Neural cell (in vitro differentiated cells): ENCODE data around the gene NUP50. TPM values are rescaled to one million over a fixed set of nuclear protein-coding genes. Genes with fewer than 3 reads are reported as not detected.

ENCODE experiments used
- H2AFZ ChIP-seq: fragments of 200-600, 300-800 bp; sonication (generic), shearing (Covaris generic); 2 replicates; pipeline ENCODE4 v1.6.0; 2014; ENCODE audit warnings: low read depth, mild to moderate bottlenecking, antibody characterized with exemption, low read length, moderate library complexity
- H3F3A ChIP-seq: fragments of 200-600 bp; shearing (Covaris generic); 2 replicates; pipeline ENCODE4 v1.6.1; 2016; ENCODE audit warnings: mild to moderate bottlenecking, moderate library complexity, mixed read lengths, antibody characterized with exemption, low read length; ENCODE audit not compliant: insufficient read depth, poor library complexity, severe bottlenecking
- H3K27ac ChIP-seq: fragments of 200-600, 300-800 bp; sonication (generic), shearing (Covaris generic); 2 replicates; pipeline ENCODE4 v1.5.1; 2014; ENCODE audit warnings: mild to moderate bottlenecking, low read length, moderate library complexity
- H3K27me3 ChIP-seq: fragments of 300-800, 200-600 bp; sonication (generic), shearing (Covaris generic); 2 replicates; pipeline ENCODE4 v1.6.0; 2014; ENCODE audit warnings: mild to moderate bottlenecking, low read depth, low read length, moderate library complexity; ENCODE audit not compliant: insufficient read depth
- H3K36me3 ChIP-seq: fragments of 300-800, 200-600 bp; sonication (generic), shearing (Covaris generic); 2 replicates; pipeline ENCODE4 v1.5.1; 2014; ENCODE audit warnings: mild to moderate bottlenecking, antibody characterized with exemption, low read length, moderate library complexity; ENCODE audit not compliant: insufficient read depth
- H3K4me2 ChIP-seq: fragments of 300-800, 200-600 bp; sonication (generic), shearing (Covaris generic); 2 replicates; pipeline ENCODE4 v1.6.0; 2014; ENCODE audit warnings: mild to moderate bottlenecking, low read length
- H3K4me3 ChIP-seq: fragments of 300-800, 200-600 bp; sonication (generic), shearing (Covaris generic); 2 replicates; pipeline ENCODE4 v1.5.1; 2014; ENCODE audit warnings: mild to moderate bottlenecking, low read length, moderate library complexity
- H3K79me2 ChIP-seq: fragments of 200-600 bp; shearing (Covaris generic); replicated peaks from 2 replicates; pipeline ENCODE4 v1.6.0; 2014; ENCODE audit warnings: mild to moderate bottlenecking, low read length, moderate library complexity; ENCODE audit not compliant: insufficient read depth
- H3K9ac ChIP-seq: fragments of 300-800, 200-600 bp; sonication (generic), shearing (Covaris generic); 2 replicates; pipeline ENCODE4 v1.6.1; 2016; ENCODE audit warnings: mild to moderate bottlenecking, low read length, mixed read lengths
- H3K9me2 ChIP-seq: fragments of 200-600 bp; shearing (Covaris generic); 2 replicates; pipeline ENCODE4 v1.6.1; 2016; ENCODE audit warnings: mild to moderate bottlenecking, low read length, mixed read lengths; ENCODE audit not compliant: insufficient read depth
- H3K9me3 ChIP-seq: fragments of 200-600, 300-800 bp; sonication (generic), shearing (Covaris generic); 2 replicates; pipeline ENCODE4 v1.6.1; 2016; ENCODE audit warnings: mild to moderate bottlenecking, mixed run types, low read length, moderate library complexity, mixed read lengths
- H4K20me1 ChIP-seq: fragments of 200-600 bp; shearing (Covaris generic); 2 replicates; pipeline ENCODE4 v1.6.1; 2016; ENCODE audit warnings: mild to moderate bottlenecking, mixed run types; ENCODE audit not compliant: insufficient read depth
- CTCF ChIP-seq: fragments of 450-650 bp; IDR thresholded peaks from 2 replicates; pipeline ENCODE4 v1.5.1; 2014; ENCODE audit warnings: antibody characterized with exemption, mild to moderate bottlenecking, moderate library complexity; ENCODE audit not compliant: poor library complexity, severe bottlenecking
- EP300 ChIP-seq: fragments of 450-650 bp; conservative IDR thresholded peaks from 2 replicates; pipeline ENCODE4 v1.6.1; 2014; ENCODE audit warnings: antibody characterized with exemption, mild to moderate bottlenecking, moderate library complexity; ENCODE audit not compliant: poor library complexity, severe bottlenecking
- EZH2 ChIP-seq: fragments of 200-600, 300-800 bp; shearing (Covaris generic), sonication (generic); IDR thresholded peaks from 2 replicates; pipeline ENCODE4 v1.6.1; 2014; ENCODE audit warnings: antibody characterized with exemption, low read length, borderline replicate concordance, mild to moderate bottlenecking; ENCODE audit not compliant: insufficient read depth, poor library complexity, severe bottlenecking
- MXI1 ChIP-seq: fragments of 450-650 bp; conservative IDR thresholded peaks from 2 replicates; pipeline ENCODE4 v1.6.1; 2014; ENCODE audit warnings: antibody characterized with exemption, mild to moderate bottlenecking; ENCODE audit not compliant: poor library complexity, severe bottlenecking
- POLR2AphosphoS5 ChIP-seq: IDR thresholded peaks from 2 replicates; pipeline ENCODE4 v1.6.1; 2012
- RAD21 ChIP-seq: fragments of 450-650 bp; conservative IDR thresholded peaks from 2 replicates; pipeline ENCODE4 v1.6.1; 2014; ENCODE audit warnings: antibody characterized with exemption, mild to moderate bottlenecking, moderate library complexity
- REST ChIP-seq: IDR thresholded peaks from 2 replicates; pipeline ENCODE4 v1.6.1; 2012; ENCODE audit warnings: borderline replicate concordance
- SMC3 ChIP-seq: fragments of 450-650 bp; conservative IDR thresholded peaks from 2 replicates; pipeline ENCODE4 v1.6.1; 2014; ENCODE audit warnings: antibody characterized with exemption, mild to moderate bottlenecking, moderate library complexity; ENCODE audit not compliant: poor library complexity
- TAF1 ChIP-seq: IDR thresholded peaks from 2 replicates; pipeline ENCODE4 v1.6.1; 2012; ENCODE audit warnings: low read depth
- polyA plus RNA-seq: library from polyadenylated mRNA; depleted of rRNA; stranded (reverse); fragments of >200 nt; gene quantifications from 2 replicates; pipeline ENCODE4 v1.2.3, GENCODE V29; 2014

The NUP50 gene
- polyA plus RNA-seq, 1 donor from 2014 or later = 38.7 TPM

- H4K20me1 ChIP-seq = peaks cover 20% of the 10 kb centered on the region
- H3K79me2 ChIP-seq = peaks cover 52% of the 10 kb centered on the region
- no peaks in the 10 kb centered on the region for H3K9me2 ChIP-seq
- H3K27me3 ChIP-seq = no peaks in the 10 kb centered on the region
- H2AFZ ChIP-seq = no peak overlapping the region
- no peak overlapping the region for H3K4me3 ChIP-seq
- no peaks in the 10 kb centered on the region for H3K9me3 ChIP-seq
- TF ChIP-seq CTCF (no peak), EP300 (no peak), RAD21 (no peak), MXI1 (no peak), EZH2 (no peak), TAF1 (no peak), POLR2AphosphoS5 (no peak), SMC3 (no peak), REST (no peak)
- H3K9ac ChIP-seq = no peak overlapping the region
- no peak overlapping the region for H3K4me2 ChIP-seq
- H3F3A ChIP-seq = no peaks in the 10 kb centered on the region
- no peaks in the 10 kb centered on the region for H3K36me3 ChIP-seq
- no peak overlapping the region for H3K27ac ChIP-seq
These were observed 72.2 kb downstream of the NUP50 start for GRCh38 chr22:45235851-45236342.

- Histone ChIP-seq H2AFZ (no peak overlapping the region), H3K36me3 (no peaks in the 10 kb centered on the region), H4K20me1 (peaks cover 20% of the 10 kb centered on the region), H3K4me3 (peak overlapping the region; percentile 6), H3K27ac (no peak overlapping the region), H3K9ac (no peak overlapping the region), H3F3A (no peaks in the 10 kb centered on the region), H3K9me2 (no peaks in the 10 kb centered on the region), H3K4me2 (no peak overlapping the region), H3K79me2 (peaks cover 52% of the 10 kb centered on the region), H3K9me3 (no peaks in the 10 kb centered on the region), H3K27me3 (no peaks in the 10 kb centered on the region)
- TF ChIP-seq TAF1 (no peak), RAD21 (no peak), MXI1 (no peak), REST (no peak), EP300 (no peak), CTCF (no peak), POLR2AphosphoS5 (no peak), SMC3 (no peak), EZH2 (no peak)
These were observed 73.6 kb downstream of the NUP50 start for GRCh38 chr22:45237065-45237990.
